Spleen (tissue), 11 donors: ENCODE measurements around the gene YAE1. TPM values are rescaled to one million over a fixed set of nuclear protein-coding genes. Genes with fewer than 3 reads are reported as not detected.
A peak's percentile ranks its signal among the peaks of the same experiment; 100 is the strongest.

Experiments
- DNase-seq: peaks from one replicate; pipeline ENCODE4 v3.0.0-alpha.2; 2020
- H3K27ac ChIP-seq, 8 donors: fragments of 200-600 bp; sonication (generic) in 7 of 8; 1 replicate in 4 of 8; 2 replicates in 4 of 8; pipeline versions ENCODE4 v1.5.0 to v1.8.0; 2016 to 2021; ENCODE audit warnings: inconsistent platforms in 4 of 8, mild to moderate bottlenecking in 4 of 8, moderate library complexity in 1 of 8
- H3K27me3 ChIP-seq, 7 donors: fragments of 200-600 bp; sonication (generic) in 6 of 7; replicated peaks in 1 of 7; 1 replicate in 4 of 7; 2 replicates in 3 of 7; pipeline versions ENCODE4 v1.5.0 to v1.8.0; 2016 to 2021; ENCODE audit warnings: inconsistent platforms in 3 of 7, mild to moderate bottlenecking in 1 of 7
- H3K36me3 ChIP-seq, 6 donors: fragments of 200-600 bp; sonication (generic) in 5 of 6; 1 replicate in 4 of 6; 2 replicates in 2 of 6; pipeline versions ENCODE4 v1.5.0 to v1.8.0; 2016 to 2021; ENCODE audit warnings: inconsistent platforms in 2 of 6
- H3K4me1 ChIP-seq, 6 donors: fragments of 200-600 bp; sonication (generic) in 5 of 6; 1 replicate in 3 of 6; 2 replicates in 3 of 6; pipeline versions ENCODE4 v1.5.0 to v1.8.0; 2016 to 2021; ENCODE audit warnings: inconsistent platforms in 3 of 6
- H3K4me3 ChIP-seq, 8 donors: fragments of 200-600 bp; sonication (generic) in 7 of 8; 1 replicate in 4 of 8; 2 replicates in 4 of 8; pipeline versions ENCODE4 v1.5.0 to v1.8.0; 2016 to 2021; ENCODE audit warnings: inconsistent platforms in 4 of 8, mild to moderate bottlenecking in 4 of 8, moderate library complexity in 2 of 8
- H3K9me3 ChIP-seq, 8 donors: fragments of 200-600 bp; sonication (generic) in 7 of 8; 1 replicate in 4 of 8; 2 replicates in 4 of 8; pipeline versions ENCODE4 v1.5.0 to v1.8.0; 2016 to 2021; ENCODE audit warnings: inconsistent platforms in 4 of 8
- POLR2A ChIP-seq, 3 donors: fragments of 450-650 bp; IDR thresholded peaks; one replicate each; pipeline ENCODE4 v1.5.1; 2017; ENCODE audit warnings: antibody characterized with exemption in 3 of 3, mild to moderate bottlenecking in 1 of 3
- POLR2AphosphoS5 ChIP-seq, 3 donors: sonication (generic); formaldehyde crosslinking; IDR thresholded peaks; one replicate each; pipeline ENCODE4 v1.5.1; 2017; ENCODE audit warnings: antibody characterized with exemption in 3 of 3
- WGBS, 5 donors: extraction: QIAGEN DNeasy Blood & Tissue Kit in 3 of 5; methylation state at CpG; one replicate each; pipeline versions ENCODE4 v1.1.5 to v1.1.7; 2013 to 2018; 5-methylcytosine and 5-hydroxymethylcytosine counted together
- intact Hi-C: fragments of 100-400 bp; cut with DNase I; formaldehyde crosslinking; loops from one replicate; pipeline ENCODE4 v1.15.0; 2023; ENCODE audit warnings: low total_unique reads
- polyA plus RNA-seq, 3 donors: library from polyadenylated mRNA; stranded (reverse); fragments of 200-250 nt; gene quantifications; one replicate each; pipeline ENCODE4 v1.2.1, GENCODE V29; 2013
- total RNA-seq, 7 donors: library from RNA; depleted of rRNA in 3 of 7; stranded (reverse); fragments of >200 nt in 3 of 7; fragmentation: NEBNext Ultra II Directional in 4 of 7; extraction: Animal tissue kit (Norgen Biotek cat#: 25700) in 4 of 7; gene quantifications; one replicate each; pipeline versions ENCODE4 v1.1.0 to v1.2.1, GENCODE V29; 2016 to 2021
- TF ChIP-seq, protein P1 (sequence below), 11 experiments: fragments of 200-600 bp in 7 of 11; fragments of 450-650 bp in 4 of 11; sonication (generic) in 4 of 11; IDR thresholded peaks in 8 of 11; conservative IDR thresholded peaks in 3 of 11; 1 replicate in 7 of 11; 2 replicates in 4 of 11; pipeline versions ENCODE4 v1.4.0 to v1.8.0; 2016 to 2021; ENCODE audit warnings: antibody characterized with exemption in 11 of 11, inconsistent platforms in 4 of 11, mild to moderate bottlenecking in 1 of 11
- donor health status: healthy with polysubstance abuse.
- donor health status: DM: no; HTN: no; CAD: no; lungs with moderate emphysema.
- donor health status: DM: no; HTN: no; CAD: no.
- donor health status: Bipolar disorder and iron deficiency.
- donor health status: healthy.
- donor health status: DM: no; HTN: no; CAD: no.
- donor health status: DM: yes; HTN: yes; CAD: no.

Gene YAE1
- total and polyA plus RNA-seq, 10 donors, result 13.2 to 21.8 (median 15.8) TPM

DNA sequence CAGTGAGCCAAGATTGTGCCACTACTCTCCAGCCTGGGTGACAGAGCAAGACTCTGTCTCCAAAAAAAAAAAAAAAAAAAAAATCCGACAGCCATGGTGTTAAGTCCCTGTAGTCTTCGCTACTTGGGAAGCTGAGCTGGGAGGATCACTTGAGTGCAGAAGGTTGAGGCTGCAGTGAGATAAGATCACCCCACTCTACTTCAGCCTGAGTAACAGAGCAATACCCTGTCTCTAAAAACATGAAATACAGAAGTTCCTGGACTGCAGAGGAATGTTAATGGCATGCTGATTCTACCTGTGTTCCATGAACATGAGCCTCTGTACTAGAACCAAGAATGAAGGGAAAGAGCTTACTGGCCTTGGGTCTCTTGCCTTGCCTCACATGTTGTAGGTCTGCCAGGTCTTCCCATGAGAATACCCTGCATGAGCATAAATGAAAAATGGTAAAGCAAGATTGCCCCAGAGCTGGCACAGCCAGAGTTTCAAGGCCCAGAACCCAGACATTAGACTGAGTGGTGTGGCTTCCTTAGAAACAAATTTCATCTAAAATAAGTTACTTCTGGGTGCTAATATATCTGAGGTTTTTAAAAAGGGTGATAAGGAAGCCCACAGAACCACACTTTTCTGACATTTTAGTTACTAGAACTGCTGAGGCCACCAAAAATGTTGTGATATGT, 8.6 kb downstream of the YAE1 start:
- intact Hi-C loops, result no loop called here

DNA sequence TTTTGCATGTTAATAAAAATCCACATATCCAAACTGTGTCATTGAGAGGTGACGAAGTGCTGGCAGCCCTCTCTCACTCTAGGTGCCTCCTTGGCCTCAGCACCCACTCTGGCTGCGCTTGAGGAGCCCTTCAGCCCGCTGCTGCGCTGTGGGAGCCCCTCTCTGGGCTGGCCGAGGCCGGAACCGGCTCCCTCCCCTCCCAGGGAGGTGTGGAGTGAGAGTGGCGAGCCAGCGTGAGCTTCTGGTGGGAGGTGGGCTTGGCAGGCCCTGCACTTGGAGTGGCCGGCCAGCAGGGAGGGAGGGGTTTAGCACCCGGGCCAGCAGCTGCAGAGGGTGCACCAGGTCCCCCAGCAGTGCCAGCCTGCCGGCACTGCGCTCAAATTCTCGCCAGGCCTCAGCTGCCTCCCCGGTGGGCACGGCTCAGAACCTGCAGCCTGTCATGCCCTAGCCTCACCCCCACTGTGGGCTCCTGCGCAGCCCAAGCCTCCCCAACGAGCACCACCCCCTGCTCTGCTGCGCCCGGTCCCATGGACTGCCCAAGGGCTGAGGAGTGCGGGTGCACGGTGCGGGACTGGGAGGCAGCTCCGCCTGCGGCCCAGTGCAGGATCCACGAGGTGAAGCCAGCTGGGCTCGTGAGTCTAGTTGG, 11.1 kb downstream of the YAE1 start:
- Histone ChIP-seq H3K27me3 (no peaks in the 10 kb centered on the region), H3K9me3 (no peaks in the 10 kb centered on the region), H3K36me3 (peaks cover 0 to 47% (median 11%) of the 10 kb centered on the region in 6 donors), H3K4me1 (no peaks in the 10 kb centered on the region), H3K4me3 (no peak overlapping the region), H3K27ac (no peak overlapping the region)
- 94 to 98% (median 94%) methylated on average over 12 to 27 of the region's 27 CpGs for WGBS, 5 donors
- intact Hi-C loops, result no loop called here
- TF ChIP-seq, protein P1, sequence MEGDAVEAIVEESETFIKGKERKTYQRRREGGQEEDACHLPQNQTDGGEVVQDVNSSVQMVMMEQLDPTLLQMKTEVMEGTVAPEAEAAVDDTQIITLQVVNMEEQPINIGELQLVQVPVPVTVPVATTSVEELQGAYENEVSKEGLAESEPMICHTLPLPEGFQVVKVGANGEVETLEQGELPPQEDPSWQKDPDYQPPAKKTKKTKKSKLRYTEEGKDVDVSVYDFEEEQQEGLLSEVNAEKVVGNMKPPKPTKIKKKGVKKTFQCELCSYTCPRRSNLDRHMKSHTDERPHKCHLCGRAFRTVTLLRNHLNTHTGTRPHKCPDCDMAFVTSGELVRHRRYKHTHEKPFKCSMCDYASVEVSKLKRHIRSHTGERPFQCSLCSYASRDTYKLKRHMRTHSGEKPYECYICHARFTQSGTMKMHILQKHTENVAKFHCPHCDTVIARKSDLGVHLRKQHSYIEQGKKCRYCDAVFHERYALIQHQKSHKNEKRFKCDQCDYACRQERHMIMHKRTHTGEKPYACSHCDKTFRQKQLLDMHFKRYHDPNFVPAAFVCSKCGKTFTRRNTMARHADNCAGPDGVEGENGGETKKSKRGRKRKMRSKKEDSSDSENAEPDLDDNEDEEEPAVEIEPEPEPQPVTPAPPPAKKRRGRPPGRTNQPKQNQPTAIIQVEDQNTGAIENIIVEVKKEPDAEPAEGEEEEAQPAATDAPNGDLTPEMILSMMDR (IDR thresholded peaks at IDR 0.05 in 8 of 11, conservative IDR thresholded peaks at IDR 0.05 in 3 of 11), result no peak
- TF ChIP-seq POLR2AphosphoS5 (IDR thresholded peaks at IDR 0.05), result no peak
- TF ChIP-seq POLR2A (IDR thresholded peaks at IDR 0.05), result no peak
- no peak for DNase-seq

More for the DNA sequence above, 8.6 kb downstream of the YAE1 start:
- no peak overlapping the region for H3K4me3 ChIP-seq
- peaks cover 0 to 71% (median 25%) of the 10 kb centered on the region in 6 donors for H3K36me3 ChIP-seq
- H3K4me1 ChIP-seq, result peaks cover 0 to 3% (median 0%) of the 10 kb centered on the region in 6 donors
- H3K27ac ChIP-seq, result no peak overlapping the region
- no peaks in the 10 kb centered on the region for H3K9me3 ChIP-seq
- WGBS, 5 donors, result 94 to 100% (median 95%) methylated on average over 2 of the region's 2 CpGs
- no peaks in the 10 kb centered on the region for H3K27me3 ChIP-seq
- no peak for DNase-seq
- no peak for TF ChIP-seq POLR2A (IDR thresholded peaks at IDR 0.05)
- TF ChIP-seq, protein P1 (IDR thresholded peaks at IDR 0.05 in 8 of 11, conservative IDR thresholded peaks at IDR 0.05 in 3 of 11), result no peak
- no peak for TF ChIP-seq POLR2AphosphoS5 (IDR thresholded peaks at IDR 0.05)

DNA sequence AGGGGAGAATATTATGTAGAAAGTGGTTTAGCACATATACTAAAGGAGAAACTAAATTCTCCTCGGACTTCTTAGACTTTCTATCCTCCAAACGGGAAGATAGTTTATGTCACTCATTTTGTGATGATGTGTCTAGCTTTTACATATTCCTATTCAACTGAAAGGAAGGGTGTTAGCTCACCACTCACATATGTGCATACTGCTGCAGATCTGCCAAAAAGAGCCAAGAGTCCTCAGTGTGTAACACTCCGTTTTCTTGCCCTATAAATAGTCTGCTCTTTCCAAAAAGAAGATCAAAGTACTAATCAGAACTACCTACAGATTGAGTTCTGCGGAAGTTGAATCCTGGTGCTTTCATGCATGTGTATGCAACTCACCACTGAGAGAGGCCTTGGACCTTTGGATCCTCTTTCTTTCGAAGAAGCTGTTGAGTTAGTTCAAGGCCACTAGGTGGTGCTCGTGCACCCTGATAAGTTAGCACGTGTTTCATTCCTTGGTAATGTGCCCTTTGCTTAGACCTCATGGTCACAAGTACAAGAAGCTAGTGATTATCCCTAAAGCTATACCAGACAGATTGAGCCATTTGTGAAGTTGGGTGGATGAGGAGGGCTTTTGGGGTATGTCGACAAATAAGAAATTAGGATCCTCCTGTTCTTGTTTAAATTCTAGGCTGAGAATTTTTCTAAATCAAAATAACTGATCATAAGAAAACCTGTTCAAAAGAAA, 14.1 kb downstream of the YAE1 start:
- intact Hi-C loops, result loop anchor here (5.0 kb wide), 1 partner anchor 167 kb away; no protein-coding TSS in a partner anchor
- H3K27me3 ChIP-seq, result no peaks in the 10 kb centered on the region
- H3K9me3 ChIP-seq, result no peaks in the 10 kb centered on the region
- peak; percentile 83 for DNase-seq
- WGBS, 5 donors, result 26 to 30% (median 28%) methylated on average over 8 of the region's 8 CpGs
- H3K36me3 ChIP-seq, result peaks cover 0 to 22% (median 0%) of the 10 kb centered on the region in 6 donors
- H3K4me1 ChIP-seq, result no peaks in the 10 kb centered on the region
- peak in 1 of 3 donors; percentile 54 for TF ChIP-seq POLR2AphosphoS5 (IDR thresholded peaks at IDR 0.05)
- no peak for TF ChIP-seq POLR2A (IDR thresholded peaks at IDR 0.05)
- TF ChIP-seq, protein P1 (IDR thresholded peaks at IDR 0.05 in 8 of 11, conservative IDR thresholded peaks at IDR 0.05 in 3 of 11), result peak; percentile 77 to 92 (median 81)
- H3K27ac ChIP-seq, result no peak overlapping the region
- no peak overlapping the region for H3K4me3 ChIP-seq
